AML-193 (cell line): ENCODE data around the gene ADAM22.

Source experiments
- DNase-seq, 2 experiments: peaks; one replicate each; lab custom pipeline; 2025; lab: John Stamatoyannopoulos, UW

Gene ADAM22

DNA sequence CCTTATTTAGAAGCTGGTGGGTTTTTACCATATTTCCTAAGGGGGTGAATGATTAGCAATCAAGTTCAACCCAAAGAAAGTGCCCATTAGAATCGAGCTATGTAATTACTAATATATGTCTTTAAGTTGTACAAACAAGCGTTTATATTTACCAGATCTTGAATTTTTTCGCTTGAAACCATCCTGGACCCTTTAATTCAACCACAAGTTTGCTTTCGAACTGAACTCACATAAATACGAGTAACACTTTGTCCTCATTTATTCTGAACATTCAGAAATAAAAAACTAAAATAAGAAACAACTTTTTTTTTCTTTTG lies 284.3 kb downstream of the ADAM22 start:
- DNase-seq: no peak

DNA sequence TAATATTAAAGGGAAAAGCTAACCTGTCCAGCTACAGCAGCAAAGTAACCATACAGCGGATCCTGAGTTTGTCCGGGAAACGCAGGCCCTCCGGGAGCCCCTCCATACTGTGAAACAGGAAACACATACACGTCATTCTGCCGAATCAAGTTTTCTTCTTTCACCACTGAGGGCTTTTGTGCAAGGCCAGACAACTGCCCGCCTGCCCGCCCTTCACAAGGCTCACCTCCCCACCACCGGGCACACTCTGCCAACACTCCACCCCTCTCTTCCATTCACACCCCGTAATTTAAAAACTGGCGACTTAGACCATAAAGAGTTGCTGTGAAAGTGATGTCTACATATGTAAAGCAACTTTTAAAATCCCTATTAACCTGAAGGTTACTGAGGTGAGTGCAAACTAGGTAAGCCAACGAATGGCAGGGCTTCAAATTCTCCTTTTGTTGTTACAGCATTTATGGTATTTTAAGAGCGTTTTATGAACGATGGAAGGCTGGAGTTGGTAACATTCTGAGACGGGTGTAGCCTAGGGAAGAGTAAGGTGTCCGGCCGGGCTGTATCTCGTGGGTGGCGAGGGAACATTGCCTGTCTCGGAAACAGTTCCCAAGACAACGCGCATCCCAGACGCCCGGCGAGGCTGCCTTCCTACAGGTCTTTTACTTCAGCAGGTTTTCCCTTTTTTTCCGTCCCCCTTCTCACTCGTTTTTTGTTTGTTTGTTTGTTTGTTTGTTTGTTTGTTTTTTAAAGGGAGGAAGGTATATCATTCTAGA lies 285.0 kb downstream of the ADAM22 start:
- DNase-seq: peak; percentile 43 to 61

DNA sequence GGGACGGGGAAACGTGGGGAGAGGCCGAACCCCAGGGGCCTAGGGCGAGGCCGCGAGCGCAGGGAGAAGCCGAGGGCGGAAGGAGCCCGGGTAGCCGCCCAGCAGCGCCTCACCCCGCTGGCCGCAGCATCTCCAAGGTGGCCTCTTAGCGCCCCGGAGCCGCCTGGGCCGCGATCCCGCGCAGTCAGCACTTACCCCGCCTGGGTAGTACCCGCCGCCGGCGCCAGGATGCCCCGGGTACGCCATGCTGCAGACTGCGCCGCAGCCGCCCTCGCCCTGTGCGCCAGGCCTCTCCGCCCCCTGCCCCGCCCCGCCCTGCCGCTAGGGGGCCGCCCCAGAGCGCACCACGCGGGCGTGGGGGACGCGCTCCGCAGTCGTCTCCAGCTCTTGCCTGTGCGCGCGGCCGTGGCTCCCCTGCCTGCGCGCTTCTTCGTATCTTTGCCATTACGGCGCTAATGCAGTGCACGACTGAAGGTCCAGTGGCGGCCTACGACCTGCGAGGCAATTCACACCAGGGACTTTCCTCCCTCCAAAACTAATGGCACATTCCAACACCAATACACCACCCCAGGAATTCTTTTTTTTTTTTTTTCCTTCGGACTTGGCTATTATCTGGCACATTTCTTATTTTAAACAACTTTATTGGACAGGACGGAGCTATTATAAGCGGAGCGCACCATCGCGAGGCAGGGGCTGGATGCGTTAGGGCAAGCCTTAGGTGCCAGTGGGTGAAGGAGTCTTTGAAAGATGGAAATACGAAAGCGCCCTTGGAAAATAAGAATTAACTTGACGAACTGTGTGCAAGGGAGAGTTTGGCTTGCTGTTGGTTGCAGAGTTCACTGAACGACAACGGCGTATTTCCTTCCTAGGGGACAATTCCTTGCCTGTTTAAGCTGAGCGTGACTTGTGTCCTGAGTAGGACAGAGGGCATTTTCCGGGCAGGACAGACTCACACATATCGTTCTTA lies 286.0 kb downstream of the ADAM22 start, which contains the start of gene SRI:
Gene SRI (minus strand): TSS at position 258 of the 967 bp plus-strand sequence. CDS start 12 bp downstream, at position 246.
- peak; percentile 76 to 81 for DNase-seq

DNA sequence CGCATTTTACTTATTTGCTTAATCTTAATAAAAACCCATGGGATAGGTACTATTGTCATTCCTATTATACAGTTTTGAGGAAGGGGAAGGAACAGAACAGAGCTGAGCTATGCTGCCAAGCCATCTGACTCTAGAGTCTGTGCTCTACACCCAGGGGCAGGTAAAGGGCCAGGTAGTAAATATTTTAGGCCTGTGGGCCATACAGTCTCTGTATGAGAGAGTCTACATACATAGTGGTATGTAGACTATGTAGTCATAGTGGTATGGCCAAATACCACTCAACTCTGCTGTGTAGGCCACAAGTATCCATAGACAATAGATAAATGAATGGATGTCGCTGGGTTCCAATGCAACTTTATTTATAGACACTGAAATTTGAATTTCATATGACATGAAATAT lies 289.2 kb downstream of the ADAM22 start:
- no peak for DNase-seq

DNA sequence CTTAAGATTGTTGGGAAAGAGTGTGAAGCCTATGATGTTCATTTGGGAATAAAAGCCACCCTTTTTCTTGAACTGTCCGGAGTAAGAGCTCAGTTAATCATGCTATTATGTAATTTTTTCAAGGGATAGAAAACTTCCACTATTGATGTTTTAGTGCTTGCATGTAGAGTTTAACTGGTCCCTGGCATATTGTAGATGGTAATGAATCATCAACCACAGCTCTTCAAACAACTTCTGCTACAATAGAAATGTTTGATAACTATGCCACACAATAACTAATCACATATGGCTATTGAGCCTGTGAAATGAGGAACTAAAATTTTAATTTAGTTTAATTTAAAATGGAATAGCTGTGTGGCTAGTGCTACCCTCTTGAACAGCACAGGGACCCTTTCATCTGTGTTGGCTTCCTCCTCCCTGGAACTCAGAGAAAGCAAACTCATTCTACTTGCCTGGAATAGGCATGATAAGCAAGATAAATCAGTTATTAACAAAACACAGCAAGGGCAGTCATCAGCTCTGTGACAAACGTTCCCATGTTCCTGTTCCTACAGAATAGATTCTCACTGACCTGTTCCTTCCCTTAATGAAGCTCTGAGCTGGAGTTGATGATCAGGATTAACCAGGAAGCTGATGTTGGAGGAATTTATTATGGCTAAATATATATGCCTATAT lies 290.7 kb downstream of the ADAM22 start:
- DNase-seq: peak; percentile 27 to 29

DNA sequence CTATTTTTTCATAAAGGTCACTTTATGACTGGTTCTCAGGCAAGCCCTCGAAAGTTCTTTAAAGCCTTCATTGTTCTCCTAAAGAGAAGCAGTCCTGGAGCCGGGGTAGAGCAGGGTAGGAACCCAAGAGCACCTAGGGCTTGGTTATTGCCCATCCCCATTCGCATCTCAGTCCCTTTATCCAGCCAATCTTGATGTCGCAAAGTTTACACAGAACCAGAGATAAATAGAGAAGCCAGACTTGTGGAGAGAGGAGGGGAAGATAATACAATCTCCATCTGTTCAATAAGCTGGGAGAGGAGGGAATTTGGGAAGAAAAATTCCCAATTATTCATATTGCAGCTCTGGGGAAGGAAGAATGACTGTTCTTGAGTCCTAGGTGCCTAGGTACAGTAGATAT lies 292.1 kb downstream of the ADAM22 start:
- DNase-seq: no peak

DNA sequence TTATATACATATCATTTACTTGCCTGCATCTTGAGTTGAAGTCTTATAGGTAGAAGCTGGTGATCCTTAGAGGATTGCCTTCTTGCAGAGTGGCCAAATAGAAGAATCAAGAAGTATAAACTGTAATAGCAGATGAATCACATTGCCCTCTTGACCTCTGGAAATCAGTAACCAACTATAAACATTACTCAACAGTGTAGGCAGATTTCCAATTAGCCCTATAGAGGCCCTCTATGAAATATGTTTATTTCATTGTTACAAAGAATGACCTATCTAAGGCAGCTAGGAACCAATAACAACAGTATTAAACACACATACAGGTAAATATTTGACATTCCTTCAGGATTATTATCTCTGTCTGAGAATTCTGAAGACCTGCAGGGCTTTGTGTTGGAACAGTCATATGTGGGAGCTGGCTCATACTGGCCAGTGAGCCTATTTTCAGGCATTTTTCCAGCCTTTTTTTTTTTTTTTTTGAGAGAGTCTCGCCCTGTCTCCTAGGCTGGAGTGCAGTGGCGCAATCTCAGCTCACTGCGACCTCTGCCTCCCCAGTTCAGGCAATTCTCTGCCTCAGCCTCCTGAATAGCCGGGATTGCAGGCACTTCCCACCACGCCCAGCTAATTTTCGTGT lies 292.9 kb downstream of the ADAM22 start:
- peak; percentile 33 to 42 for DNase-seq

DNA sequence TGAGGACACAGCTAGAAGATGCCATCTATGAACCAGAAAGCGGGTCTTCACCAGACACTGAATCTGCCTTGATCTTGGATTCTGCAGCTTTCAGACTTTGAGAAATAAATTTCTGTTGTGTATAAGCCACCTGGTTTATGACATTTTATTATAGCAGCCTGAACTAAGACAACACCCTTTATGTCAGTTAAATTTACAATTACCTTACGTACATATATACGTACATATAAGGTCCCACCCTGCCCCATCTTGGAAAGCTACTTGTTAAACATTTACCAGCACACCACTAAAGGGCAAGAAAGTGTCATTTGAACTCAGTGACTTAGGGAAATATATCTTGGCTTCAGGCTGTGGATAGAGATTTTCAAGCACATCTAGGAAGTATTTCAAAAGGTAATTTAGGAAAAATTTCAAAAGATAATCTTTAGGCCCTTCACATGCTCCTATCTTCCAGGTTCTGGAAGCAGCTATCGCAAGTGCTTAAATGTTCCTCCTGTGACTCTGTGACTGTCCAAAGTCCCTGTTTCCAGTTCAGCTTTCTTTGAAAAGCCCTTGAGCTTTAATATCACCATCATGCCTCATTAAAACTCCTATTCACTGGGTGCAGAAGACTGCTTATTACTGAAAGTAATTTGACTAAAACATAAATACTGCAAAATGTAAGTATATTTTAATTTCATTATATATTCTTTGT lies 295.4 kb downstream of the ADAM22 start:
- no peak for DNase-seq

DNA sequence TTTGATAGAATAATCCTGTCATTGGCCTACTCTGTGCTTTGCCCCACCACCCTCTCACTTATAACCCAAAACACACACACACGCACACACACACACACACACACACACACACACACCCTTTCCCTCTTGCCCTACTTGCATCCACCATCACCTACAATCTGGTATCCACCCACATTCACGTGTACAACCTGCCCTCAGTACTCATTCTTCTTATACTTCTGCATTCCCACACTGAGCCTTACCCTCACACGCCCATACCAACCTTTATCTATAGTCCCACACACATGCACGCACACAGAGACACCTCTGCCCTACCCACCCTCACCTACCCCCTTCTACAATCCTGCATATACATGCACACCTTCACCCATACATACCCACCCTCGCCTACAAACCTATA lies 296.6 kb downstream of the ADAM22 start:
- DNase-seq: no peak

DNA sequence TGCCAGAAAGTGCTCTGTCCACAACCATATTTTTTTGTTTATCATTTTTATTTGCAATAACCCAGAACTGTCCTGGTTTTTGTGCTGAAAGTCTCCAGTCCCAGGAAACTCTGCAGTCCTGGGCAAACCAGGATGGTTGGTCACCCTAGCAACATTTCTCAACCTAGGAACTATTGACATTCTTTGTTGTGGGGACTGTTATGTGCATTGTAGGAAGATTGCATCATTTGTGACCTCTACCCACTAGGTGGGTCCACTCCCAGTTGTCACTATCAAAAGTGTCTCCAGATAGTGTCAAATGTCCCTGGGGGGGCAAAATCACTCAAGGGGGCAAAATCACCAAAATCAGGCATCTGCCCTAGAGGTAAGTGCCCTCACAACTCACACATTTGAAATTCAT lies 299.8 kb downstream of the ADAM22 start:
- DNase-seq: no peak

DNA sequence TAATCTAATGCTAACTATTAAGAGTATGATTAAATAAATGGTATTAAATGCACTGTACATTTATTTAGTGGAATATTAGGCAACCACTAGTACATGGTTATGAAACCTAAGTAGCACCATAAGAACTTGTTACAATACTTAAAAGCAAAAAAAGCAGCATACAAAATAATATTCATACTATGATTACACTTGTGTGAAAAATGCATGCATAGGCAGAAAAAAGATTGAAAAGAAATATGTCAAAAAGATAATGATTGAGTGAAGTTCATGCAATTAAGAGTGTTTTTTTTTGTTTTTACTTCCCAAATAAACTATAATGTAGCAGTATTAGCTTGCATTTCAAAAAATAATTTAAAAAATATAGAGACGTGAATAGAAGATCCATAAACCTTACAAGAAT lies 305.8 kb downstream of the ADAM22 start:
- DNase-seq: no peak

DNA sequence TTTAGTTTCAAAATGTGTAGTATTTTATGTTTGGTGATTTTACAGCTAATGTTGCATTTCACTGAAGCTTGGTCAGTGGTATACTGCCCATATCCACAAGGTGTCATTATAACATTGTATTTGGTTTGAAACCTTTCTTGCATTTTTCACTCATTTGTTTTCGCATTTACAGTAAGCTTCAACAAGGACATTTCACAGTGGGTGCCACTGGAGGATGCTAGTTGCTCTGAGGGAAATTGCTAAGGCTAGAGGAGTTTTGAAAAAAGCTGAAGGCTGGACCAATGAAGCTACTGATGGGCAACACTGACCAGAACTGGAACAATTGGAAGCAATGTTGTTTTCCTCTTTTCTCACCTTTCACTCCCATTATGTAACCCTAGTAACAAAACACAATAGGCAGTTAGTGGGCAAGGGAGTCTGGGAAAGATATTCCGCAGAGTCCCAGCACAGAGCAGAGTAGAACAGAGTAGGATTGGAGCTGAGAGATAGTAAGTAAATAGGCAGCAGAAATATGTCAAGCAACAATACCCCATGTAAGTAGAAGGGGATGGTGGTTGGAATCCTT lies 309.4 kb downstream of the ADAM22 start:
- peak; percentile 65 to 68 for DNase-seq

DNA sequence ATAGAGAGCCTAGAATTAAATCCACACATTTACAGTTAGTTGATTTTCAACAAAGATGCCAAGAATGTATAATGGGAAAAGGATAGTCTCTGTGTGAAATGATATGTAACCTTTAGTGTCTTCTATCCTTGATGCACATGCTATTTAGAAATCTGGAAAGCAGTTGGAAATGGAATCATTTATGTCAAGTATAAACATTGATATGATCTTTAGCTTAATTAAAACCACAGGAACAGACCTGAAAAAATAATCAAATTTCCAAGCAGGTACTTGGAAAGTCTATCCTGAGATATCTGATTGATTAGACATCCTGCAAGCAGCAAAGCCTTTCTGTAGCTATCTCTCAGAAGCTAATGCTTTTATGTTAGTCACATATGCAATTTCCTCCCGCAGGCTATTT lies 310.2 kb downstream of the ADAM22 start:
- no peak for DNase-seq
